ENCODE data around the gene MARK4.

DNA sequence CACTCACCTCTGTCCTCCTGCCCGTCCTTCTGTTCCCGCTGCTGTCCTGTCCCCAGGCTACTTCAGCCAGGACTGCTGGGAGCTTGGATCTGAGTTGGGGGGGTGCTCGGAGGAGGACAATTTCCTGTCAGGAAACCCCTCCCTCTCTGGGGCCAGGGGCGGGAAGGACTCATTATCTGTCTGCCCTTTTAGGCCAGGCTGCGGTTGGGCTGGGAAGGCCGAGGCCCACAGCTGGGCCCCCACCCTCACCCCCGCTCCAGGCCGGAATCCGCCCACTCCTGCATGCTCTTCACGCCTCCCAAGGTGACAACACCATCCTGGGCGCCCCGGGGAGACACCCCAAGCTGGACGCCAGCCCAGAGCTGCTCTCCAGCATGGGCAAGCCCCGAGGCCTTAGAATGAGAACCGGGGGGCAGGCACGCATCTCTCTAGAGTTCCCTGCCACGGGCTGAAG lies 5.7 kb upstream of the MARK4 start, which contains the start of gene EXOC3L2:
- TF ChIP-seq POLR2A (IDR thresholded peaks at IDR 0.05): no peak
- no peak for TF ChIP-seq POLR2AphosphoS5 (IDR thresholded peaks at IDR 0.05)
